ENCODE data around the gene RUNX3.
A peak's percentile ranks its signal among the peaks of the same experiment; 100 is the strongest.

The RUNX3 gene

GRCh38 chr1:24945354-24946326 is 15.6 kb upstream of the RUNX3 start:
- DNase-seq: no peak

- DNase-seq: no peak
Measured at GRCh38 chr1:24944318-24944717, 14.2 kb upstream of the RUNX3 start.

- no peak for DNase-seq
Measured at GRCh38 chr1:24942789-24943188, 12.7 kb upstream of the RUNX3 start.

GRCh38 chr1:24941564-24941963 is 11.5 kb upstream of the RUNX3 start:
- DNase-seq: no peak

- DNase-seq: no peak
Measured at GRCh38 chr1:24940231-24940630, 10.2 kb upstream of the RUNX3 start.

GRCh38 chr1:24939675-24940193 is 9.7 kb upstream of the RUNX3 start:
- no peak for DNase-seq

GRCh38 chr1:24939040-24939674 is 9.1 kb upstream of the RUNX3 start:
- no peak for DNase-seq

GRCh38 chr1:24938276-24938675 is 8.2 kb upstream of the RUNX3 start:
- no peak for DNase-seq

GRCh38 chr1:24936684-24937083 is 6.6 kb upstream of the RUNX3 start:
- no peak for DNase-seq

GRCh38 chr1:24935615-24936484 is 5.8 kb upstream of the RUNX3 start:
- no peak for DNase-seq

GRCh38 chr1:24935196-24935526 is 5.1 kb upstream of the RUNX3 start:
- DNase-seq: no peak

- no peak for DNase-seq
Measured at GRCh38 chr1:24934310-24935195, 4.5 kb upstream of the RUNX3 start.

GRCh38 chr1:24933468-24933867 is 3.4 kb upstream of the RUNX3 start:
- no peak for DNase-seq

GRCh38 chr1:24932725-24933294 is 2.7 kb upstream of the RUNX3 start:
- DNase-seq: no peak

- peak; percentile 55 for DNase-seq
Measured at GRCh38 chr1:24932284-24932683, 2.2 kb upstream of the RUNX3 start.

- no peak for DNase-seq
Measured at GRCh38 chr1:24931468-24932231, 1.6 kb upstream of the RUNX3 start.

GRCh38 chr1:24931146-24931467 is 1.0 kb upstream of the RUNX3 start:
- no peak for DNase-seq

- DNase-seq: no peak
Measured at GRCh38 chr1:24929398-24930259, 447 bp downstream of the RUNX3 start.

- no peak for DNase-seq
Measured at GRCh38 chr1:24928689-24929397, 1.2 kb downstream of the RUNX3 start.
